Parathyroid adenoma (tissue), 2 donors: ENCODE measurements around the gene PRKAG1.

Experiments
- H2AFZ ChIP-seq: fragments of 300-600 bp; sonication (generic); one replicate; pipeline ENCODE4 v1.7.0; 2017; ENCODE audit warnings: antibody characterized with exemption, mild to moderate bottlenecking
- H3K27ac ChIP-seq: fragments of 300-600 bp; sonication (generic); one replicate; pipeline ENCODE4 v1.7.0; 2017
- H3K27me3 ChIP-seq: fragments of 300-600 bp; sonication (generic); one replicate; pipeline ENCODE4 v1.7.0; 2017; ENCODE audit warnings: low read length; ENCODE audit not compliant: control insufficient read depth, insufficient read depth
- H3K36me3 ChIP-seq: fragments of 300-600 bp; sonication (generic); one replicate; pipeline ENCODE4 v1.7.0; 2017; ENCODE audit warnings: low read length; ENCODE audit not compliant: control insufficient read depth, insufficient read depth
- H3K4me1 ChIP-seq: fragments of 300-600 bp; sonication (generic); one replicate; pipeline ENCODE4 v1.7.0; 2017; ENCODE audit warnings: control low read depth
- H3K4me2 ChIP-seq: fragments of 300-600 bp; sonication (generic); one replicate; pipeline ENCODE4 v1.7.0; 2017; ENCODE audit warnings: low read length
- H3K4me3 ChIP-seq: fragments of 300-600 bp; sonication (generic); one replicate; pipeline ENCODE4 v1.7.0; 2017; ENCODE audit warnings: low read depth, low read length
- H3K79me2 ChIP-seq: fragments of 300-600 bp; sonication (generic); one replicate; pipeline ENCODE4 v1.7.0; 2017; ENCODE audit warnings: control low read depth
- H3K9ac ChIP-seq: fragments of 300-600 bp; sonication (generic); one replicate; pipeline ENCODE4 v1.7.0; 2017; ENCODE audit warnings: mild to moderate bottlenecking
- H3K9me3 ChIP-seq: fragments of 300-600 bp; sonication (generic); one replicate; pipeline ENCODE4 v1.7.0; 2017; ENCODE audit warnings: low read length; ENCODE audit not compliant: control insufficient read depth
- TF ChIP-seq, protein P1 (sequence below): fragments of 300-600 bp; sonication (generic); IDR thresholded peaks from one replicate; pipeline ENCODE4 v1.7.0; 2017; ENCODE audit warnings: antibody characterized with exemption, mild to moderate bottlenecking
- donor health status: primary hyperparathyroidism.

PRKAG1 gene

DNA sequence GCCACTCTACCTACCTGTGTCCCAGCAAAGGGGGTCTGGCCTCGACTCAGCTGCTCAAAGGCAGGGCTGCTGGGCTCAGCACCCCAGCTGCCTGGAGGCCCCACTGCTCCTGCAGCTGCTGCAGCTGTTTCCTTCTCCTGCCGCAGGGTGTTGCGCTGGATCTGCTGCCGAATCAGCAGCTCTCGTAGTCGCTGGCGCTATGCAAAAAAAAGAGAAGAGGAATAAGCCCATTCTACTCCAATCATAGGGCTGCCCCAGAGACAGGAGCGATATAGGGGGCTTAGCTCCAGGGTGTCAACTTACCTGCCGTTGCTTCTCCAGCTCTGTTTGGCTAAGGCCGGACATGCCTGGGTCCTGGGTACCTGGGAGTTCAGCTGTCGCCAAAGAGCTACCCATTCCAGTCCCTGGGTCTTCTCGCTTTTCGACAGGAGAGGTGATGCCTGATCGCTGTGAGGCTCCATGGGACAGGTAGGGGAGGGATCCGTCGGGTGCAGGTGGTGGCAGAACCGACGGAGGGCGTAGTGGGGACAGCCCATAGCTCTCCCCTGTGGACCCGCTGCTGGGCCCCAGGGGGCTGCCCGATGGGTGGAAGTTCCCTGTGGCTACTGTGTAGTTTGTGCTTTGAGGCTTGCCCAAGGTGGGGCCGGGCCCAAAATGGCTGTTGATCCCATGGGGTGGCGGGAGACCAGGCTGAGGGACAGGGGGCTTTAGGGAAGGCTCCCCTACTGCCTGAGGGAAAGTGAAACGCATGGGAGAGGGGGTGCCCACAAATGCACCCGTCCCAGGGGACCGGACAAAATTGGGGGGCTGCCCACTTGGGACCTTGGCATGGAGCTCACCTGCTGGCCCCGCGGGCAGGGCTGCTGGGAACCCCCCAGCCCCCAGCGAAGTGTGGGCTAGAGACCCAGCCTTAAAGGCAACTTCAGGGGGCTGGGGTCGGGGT lies 21.1 kb upstream of the PRKAG1 start:
- Histone ChIP-seq H3K9ac (no peak overlapping the region), H3K4me1 (no peaks in the 10 kb centered on the region), H3K4me3 (no peak overlapping the region), H3K4me2 (no peak overlapping the region), H3K36me3 (no peaks in the 10 kb centered on the region), H2AFZ (no peak overlapping the region), H3K9me3 (no peaks in the 10 kb centered on the region), H3K27ac (no peak overlapping the region), H3K27me3 (no peaks in the 10 kb centered on the region), H3K79me2 (no peaks in the 10 kb centered on the region)
- TF ChIP-seq, protein P1, sequence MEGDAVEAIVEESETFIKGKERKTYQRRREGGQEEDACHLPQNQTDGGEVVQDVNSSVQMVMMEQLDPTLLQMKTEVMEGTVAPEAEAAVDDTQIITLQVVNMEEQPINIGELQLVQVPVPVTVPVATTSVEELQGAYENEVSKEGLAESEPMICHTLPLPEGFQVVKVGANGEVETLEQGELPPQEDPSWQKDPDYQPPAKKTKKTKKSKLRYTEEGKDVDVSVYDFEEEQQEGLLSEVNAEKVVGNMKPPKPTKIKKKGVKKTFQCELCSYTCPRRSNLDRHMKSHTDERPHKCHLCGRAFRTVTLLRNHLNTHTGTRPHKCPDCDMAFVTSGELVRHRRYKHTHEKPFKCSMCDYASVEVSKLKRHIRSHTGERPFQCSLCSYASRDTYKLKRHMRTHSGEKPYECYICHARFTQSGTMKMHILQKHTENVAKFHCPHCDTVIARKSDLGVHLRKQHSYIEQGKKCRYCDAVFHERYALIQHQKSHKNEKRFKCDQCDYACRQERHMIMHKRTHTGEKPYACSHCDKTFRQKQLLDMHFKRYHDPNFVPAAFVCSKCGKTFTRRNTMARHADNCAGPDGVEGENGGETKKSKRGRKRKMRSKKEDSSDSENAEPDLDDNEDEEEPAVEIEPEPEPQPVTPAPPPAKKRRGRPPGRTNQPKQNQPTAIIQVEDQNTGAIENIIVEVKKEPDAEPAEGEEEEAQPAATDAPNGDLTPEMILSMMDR, result no peak

DNA sequence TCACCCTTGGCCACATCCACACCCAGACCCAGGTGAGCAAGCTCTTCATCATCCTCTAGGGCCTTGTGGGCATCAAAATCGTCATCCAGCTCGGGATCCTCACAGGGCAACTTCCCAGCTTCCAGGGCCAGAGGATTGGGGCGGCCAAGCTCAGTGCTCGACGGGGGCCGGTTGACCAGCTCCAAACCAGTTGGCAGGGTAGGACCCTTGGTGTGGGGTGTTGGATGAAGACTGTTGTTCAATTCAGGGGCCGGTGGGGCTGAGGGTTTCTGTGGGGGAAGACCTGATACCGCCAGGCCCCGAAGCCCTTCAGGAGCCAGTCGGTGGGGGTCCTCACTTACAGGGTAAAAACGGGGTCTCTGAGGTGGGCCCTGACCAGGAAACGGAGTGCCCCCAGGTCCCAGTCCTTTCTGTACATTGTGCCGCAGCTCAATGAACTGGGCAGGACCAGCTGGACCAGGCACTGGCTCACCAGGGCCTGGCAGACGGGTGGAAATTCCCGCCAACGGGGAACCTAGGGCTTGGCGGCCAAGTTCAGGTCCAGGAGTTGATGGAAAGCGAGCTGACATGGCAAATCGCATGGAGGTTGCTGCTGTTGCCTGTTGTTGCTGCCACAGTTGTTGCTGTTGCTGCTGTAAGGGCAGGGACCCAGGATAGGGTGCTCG lies 19.8 kb upstream of the PRKAG1 start:
- no peaks in the 10 kb centered on the region for H3K79me2 ChIP-seq
- H3K36me3 ChIP-seq, result no peaks in the 10 kb centered on the region
- TF ChIP-seq, protein P1, result no peak

DNA sequence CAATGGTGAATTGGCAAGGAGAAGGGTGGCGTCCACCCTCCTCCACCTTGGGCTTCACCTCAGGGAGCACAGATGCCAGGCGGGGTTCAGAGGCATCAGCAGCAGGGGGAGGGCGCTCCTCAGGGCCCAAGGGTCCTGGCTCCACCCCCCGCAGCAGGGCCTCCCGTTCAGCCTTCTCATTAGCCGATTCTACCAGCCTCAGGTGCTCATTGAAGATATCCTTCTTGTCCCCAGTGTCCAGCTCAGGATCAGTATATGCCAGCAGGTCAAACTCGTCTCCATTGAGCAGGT lies 19.3 kb upstream of the PRKAG1 start:
- Histone ChIP-seq H3K4me2 (no peak overlapping the region), H3K9ac (no peak overlapping the region), H3K4me3 (no peak overlapping the region), H2AFZ (no peak overlapping the region), H3K4me1 (no peaks in the 10 kb centered on the region), H3K79me2 (no peaks in the 10 kb centered on the region), H3K27me3 (no peaks in the 10 kb centered on the region), H3K36me3 (no peaks in the 10 kb centered on the region), H3K9me3 (no peaks in the 10 kb centered on the region), H3K27ac (no peak overlapping the region)
- TF ChIP-seq, protein P1, result no peak

More for the DNA sequence above, 19.8 kb upstream of the PRKAG1 start:
- no peaks in the 10 kb centered on the region for H3K27me3 ChIP-seq
- no peaks in the 10 kb centered on the region for H3K4me1 ChIP-seq
- no peaks in the 10 kb centered on the region for H3K9me3 ChIP-seq
- H3K27ac ChIP-seq, result no peak overlapping the region
- H3K9ac ChIP-seq, result no peak overlapping the region
- H3K4me2 ChIP-seq, result no peak overlapping the region
- no peak overlapping the region for H2AFZ ChIP-seq
- no peak overlapping the region for H3K4me3 ChIP-seq

DNA sequence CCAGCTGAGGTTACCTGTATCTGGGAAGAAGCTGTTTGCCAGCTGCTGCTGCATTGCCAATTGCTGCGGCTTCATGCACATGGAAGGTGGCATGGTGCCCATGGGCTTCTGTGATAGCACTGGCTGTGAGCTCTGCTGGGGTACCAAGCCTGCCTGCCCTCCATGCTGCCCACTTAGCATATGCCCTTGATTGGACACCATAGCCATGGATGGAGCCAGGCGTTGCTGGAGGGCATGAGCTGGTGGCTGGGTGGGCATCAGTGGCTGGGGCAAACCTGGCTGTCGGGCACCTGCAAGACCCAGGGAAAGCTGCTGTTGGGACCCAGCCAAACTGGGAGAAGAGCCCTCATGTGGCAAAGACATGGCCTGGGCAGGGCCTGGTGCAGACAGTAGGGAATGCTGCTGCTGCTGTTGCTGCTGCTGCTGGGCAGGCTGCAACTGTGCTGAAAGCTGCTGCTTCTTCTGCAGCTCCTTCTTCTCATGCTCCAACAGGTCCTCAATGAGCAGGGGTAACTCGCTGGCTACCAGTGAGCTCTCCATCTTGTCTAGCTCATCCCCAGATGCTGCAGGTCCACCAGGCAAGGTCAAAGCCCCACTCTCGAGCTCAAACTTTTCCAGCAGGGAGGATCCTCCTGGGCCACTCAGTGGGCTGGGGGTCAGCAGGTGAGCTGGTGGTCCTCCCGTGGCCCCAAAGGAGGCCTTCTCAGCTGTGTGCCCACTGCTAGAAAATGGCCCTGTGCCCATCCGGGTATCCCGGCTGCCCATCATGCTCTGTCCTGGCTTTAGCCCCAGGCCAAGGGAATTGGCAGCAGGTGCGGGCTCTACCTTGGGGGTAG lies 18.8 kb upstream of the PRKAG1 start:
- no peak overlapping the region for H2AFZ ChIP-seq
- TF ChIP-seq, protein P1, result no peak
- no peak overlapping the region for H3K9ac ChIP-seq
- H3K9me3 ChIP-seq, result no peaks in the 10 kb centered on the region
- H3K27ac ChIP-seq, result no peak overlapping the region
- H3K4me2 ChIP-seq, result no peak overlapping the region
- H3K27me3 ChIP-seq, result no peaks in the 10 kb centered on the region
- H3K4me1 ChIP-seq, result no peaks in the 10 kb centered on the region
- H3K79me2 ChIP-seq, result no peaks in the 10 kb centered on the region
- H3K4me3 ChIP-seq, result no peak overlapping the region
- H3K36me3 ChIP-seq, result no peaks in the 10 kb centered on the region
